Occipital lobe (tissue), 2 donors: ENCODE measurements around the gene GIMAP4. TPM values are rescaled to one million over a fixed set of nuclear protein-coding genes. Genes with fewer than 3 reads are reported as not detected.
"Not testable (repeated sequence)": the region's sequence is repeated elsewhere in the genome, so short reads cannot be mapped to it uniquely, and the experiment has no call there.

Experiments used
- DNase-seq: peaks from one replicate; lab custom pipeline; 2025; lab: John Stamatoyannopoulos, UW
- total RNA-seq: library from RNA; depleted of rRNA; stranded (reverse); fragments of >200 nt; gene quantifications from one replicate; pipeline ENCODE4 v1.2.3, GENCODE V29; 2014

The GIMAP4 gene
- total RNA-seq: 11.4 TPM

DNA sequence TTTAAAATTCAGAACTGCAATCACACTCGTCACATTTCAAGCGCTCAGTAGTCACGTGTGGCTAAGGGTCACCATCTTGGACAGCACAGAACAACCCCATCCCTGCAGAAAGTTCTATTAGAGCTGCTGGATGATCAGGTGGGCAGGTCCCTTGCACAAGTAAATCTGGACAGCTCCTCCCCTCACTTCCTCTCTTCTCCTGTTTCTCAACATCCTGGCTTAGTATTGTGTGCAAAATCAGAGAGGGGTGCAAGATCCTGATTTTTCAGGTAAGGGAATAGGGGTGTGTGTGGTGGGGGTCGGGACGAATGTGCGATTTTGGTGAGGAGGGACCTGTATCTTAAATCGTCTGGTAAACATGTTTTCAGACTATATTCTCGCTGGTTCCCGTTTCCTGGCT is at the start of gene GIMAP4:
GIMAP4 (plus strand) TSS at position 222 of the 400 bp plus-strand sequence. CDS start 2,512 bp downstream, outside the sequence.
- no peak for DNase-seq

DNA sequence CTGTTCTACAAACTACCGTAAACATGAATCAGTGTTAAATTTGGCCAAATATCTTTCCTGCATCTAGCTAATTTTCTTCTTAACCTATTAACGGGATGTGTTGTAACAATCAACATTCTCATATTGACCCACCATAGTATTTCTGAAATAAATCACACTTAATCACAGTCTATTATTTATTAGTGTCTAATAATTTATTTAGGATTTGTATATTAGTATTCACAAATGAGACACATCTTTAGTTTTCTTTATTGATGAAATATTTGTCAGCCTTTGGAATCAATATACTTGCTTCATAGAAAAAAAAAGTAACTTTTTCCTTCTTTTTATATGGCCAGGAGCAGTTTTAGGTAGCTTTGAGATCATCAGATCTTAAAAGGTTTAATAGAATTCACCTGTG is 47.9 kb upstream of the GIMAP4 start:
- no peak for DNase-seq

DNA sequence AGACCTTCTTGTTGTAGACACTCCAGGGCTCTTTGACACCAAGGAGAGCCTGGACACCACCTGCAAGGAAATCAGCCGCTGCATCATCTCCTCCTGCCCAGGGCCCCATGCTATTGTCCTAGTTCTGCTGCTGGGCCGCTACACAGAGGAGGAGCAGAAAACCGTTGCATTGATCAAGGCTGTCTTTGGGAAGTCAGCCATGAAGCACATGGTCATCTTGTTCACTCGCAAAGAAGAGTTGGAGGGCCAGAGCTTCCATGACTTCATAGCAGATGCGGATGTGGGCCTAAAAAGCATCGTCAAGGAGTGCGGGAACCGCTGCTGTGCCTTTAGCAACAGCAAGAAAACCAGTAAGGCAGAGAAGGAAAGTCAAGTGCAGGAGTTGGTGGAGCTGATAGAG is 47.0 kb upstream of the GIMAP4 start:
- no peak for DNase-seq

DNA sequence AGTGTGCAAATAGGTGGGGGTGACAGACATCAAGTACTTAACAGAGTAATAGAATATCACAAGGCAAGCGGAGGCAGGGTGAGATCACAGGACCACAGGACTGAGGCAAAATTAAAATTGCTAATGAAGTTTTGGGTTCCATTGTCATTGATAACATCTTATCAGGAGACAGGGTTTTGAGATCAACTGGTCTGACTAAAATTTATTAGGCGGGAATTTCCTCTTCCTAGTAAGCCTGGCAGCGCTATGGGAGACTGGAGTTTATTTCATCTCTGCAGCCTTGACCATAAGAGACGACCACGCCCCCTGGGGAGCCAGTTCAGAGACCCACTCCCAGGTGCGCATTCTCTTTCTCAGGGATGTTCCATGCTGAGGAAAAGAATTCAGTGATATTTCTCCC is 44.3 kb upstream of the GIMAP4 start:
- not testable (repeated sequence) for DNase-seq

DNA sequence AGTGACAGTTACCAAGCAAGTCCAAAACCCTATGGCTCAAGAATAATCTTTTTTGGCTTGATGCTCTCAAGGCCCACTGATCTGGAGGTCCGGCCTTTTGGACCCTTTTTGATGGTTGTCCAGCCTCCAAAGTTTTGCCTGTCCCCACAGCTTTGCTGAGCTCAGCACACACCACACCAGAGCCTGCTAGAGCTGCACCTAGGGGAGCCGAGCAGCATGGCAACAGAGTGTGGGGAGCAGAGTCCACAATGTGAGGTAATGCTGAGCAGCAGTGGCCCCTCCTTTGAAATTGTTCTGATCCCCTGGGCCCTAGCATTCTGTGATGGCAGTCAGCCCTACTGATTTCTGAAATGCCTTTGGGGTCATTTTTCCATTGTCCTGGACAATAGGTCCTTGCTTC is 43.2 kb upstream of the GIMAP4 start:
- DNase-seq: no peak

DNA sequence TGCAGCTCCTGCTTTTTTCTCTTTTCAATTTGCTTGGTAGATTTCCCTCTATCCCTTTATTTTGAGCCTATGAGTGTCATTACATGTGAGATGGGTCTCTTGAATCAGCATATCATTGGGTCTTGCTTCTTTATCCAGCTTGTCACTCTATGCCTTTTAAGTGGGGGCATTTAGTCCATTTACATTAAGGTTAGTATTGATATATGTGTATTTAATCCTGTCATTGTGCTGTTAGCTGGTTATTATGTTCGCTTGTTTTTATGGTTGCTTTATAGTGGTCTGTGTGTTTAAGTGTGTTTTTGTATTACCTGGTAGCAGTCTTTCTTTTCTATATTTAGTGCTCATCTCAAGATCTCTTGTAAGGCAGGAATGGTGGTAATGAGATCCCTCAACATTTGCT is 35.5 kb upstream of the GIMAP4 start:
- DNase-seq: no peak

DNA sequence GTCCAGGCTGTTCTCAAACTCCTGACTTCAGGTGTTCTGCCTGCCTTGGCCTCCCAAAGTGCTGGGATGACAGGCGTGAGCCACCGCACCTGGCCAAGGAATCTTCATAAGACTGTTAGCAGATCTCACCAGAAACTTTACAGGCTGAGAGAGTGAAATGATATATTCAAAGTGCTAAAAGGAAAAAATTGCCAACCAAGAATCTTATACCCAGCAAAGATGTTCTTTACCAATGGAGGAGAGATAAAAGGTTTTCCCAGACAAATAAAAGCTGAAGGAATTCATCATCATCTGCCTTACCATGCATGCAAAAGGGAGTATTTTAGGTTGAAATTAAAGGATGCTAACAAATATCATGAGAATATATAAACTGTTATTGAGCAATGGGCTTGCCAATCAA is 28.9 kb upstream of the GIMAP4 start:
- DNase-seq: no peak

DNA sequence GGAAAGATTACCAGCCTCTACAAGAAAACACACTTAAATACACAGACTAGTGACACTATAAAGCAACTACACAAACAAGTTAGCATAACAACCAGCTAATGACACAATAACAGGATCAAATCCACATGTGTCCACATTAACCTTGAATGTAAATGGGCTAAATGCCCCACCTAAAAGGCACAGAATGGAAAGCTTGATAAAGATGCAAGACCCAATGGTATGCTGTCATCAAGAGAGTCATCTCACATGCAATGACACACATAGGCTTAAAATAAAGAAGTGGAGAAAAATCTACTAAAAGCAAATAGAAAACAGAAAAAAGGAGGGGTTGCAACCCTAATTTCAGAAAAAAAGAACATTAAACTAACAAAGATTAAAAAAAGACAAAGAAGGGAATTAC is 14.0 kb upstream of the GIMAP4 start:
- no peak for DNase-seq

DNA sequence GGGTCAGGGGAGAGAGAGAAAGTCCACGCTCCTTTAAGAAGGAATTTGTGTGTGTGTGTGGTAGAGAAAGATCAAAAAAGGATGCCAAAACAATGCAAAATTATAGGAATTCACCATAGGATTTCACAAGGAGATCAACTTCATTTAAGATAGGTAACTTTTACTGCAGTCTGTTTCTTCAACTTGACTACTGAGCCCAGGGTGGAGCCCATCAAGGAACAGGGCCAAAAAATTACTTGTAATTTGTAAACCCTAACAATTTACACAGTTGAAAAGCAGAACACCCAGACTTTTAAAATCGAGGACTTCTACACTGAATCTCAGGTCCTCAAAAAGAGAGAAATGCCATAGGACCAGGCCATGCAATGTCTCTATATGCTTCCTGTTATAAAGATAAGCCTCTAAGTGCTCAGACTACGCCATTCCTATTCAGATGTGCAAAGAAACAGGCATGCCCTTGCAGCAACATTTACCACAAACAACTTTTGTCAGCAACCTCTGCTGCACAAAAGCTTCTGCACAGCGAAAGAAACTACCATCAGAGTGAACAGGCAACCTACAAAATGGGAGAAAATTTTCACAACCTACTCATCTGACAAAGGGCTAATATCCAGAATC is 10.6 kb upstream of the GIMAP4 start:
- no peak for DNase-seq

DNA sequence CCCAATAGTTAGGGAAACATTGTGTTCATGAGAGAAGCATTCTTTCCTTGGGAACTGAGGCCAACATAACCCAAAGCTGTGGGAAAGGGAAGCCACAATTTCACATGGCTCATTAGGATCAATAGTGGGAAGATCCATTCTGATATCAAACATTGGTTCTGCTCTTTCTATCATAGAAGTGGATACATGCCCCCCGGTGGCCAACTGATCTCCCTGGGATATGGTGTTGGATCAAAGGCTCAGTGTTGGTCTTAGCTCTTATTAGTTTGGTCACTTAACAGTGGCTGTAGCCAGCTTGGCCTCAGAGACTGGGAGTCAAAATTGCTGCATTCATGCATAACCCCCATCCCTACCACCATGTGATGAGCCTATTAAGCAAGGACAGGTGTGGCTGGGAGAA is 6.7 kb upstream of the GIMAP4 start:
- DNase-seq: no peak

DNA sequence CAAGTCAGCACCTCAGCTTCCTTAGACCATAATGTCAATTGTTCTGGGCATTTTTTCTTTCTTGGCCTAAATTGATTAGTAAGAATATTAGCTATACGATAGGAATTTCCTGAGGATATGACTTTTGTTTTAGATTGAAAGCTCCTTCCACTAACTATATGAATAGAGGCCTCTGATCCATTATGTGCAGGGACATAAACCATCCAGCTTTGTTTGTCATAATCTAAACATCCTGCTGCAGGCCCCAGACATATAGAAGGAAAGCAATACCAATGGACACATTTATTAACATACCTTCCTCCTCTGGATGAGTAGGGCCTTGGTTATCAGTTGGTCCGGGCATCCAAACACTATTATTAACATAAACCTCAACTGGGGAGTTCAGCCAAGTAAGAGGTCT is 4.3 kb upstream of the GIMAP4 start:
- DNase-seq: no peak

DNA sequence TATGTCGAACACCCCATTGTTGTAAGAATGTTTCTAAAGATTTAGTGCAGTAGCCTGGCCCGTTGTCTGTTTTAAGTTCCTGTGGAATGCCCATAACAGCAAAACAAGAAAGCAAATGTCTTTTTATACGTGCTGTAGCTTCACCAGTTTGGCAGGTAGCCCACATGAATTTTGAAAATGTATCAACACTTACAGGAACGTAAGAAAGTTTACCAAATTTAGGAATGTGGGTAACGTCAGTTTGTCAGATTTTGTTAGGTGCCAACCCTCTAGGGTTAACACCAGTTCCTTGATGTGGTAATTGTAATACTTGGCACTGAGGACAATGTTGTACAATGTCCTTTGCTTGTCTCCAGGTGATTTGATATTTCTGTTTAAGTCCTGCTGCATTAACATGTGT is 3.2 kb upstream of the GIMAP4 start:
- DNase-seq: no peak

DNA sequence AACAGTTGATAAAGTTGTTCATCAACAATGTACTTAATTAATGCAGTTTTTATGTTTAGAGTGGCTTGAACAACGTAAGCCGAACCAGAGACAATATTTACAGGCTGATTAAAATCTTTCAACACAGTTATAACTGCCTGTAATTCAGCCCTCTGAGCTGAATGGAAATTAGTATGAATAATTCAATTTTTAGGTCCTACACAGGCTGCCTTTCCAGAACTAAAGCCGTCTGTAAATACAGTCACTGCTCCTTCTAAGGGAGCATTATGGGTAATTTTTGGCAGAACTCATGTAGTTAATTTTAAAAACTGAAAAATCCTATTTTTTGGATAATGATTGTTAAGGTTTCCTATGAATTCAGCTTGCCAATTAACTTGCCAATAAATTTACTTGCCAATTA is 2.6 kb upstream of the GIMAP4 start:
- DNase-seq: no peak

DNA sequence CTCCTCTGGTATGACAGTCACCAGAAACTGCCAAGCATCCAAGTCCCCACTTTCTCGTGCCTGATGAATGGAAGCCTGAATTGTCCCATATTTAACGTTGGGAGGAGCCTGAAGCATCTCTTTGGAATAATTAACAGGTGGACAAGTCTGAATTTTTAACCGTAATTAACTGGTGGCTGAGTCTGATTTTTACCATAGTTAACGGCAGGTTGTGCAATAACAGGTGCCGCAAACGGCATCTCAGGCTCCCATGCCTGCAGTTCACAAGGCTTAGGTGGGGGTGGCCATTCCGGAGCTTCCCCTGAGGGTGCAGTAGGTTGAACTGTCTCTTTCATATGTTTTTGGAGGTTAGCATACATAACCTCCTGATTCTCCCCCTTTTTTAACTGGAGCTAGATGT is 2.0 kb upstream of the GIMAP4 start:
- DNase-seq: no peak

DNA sequence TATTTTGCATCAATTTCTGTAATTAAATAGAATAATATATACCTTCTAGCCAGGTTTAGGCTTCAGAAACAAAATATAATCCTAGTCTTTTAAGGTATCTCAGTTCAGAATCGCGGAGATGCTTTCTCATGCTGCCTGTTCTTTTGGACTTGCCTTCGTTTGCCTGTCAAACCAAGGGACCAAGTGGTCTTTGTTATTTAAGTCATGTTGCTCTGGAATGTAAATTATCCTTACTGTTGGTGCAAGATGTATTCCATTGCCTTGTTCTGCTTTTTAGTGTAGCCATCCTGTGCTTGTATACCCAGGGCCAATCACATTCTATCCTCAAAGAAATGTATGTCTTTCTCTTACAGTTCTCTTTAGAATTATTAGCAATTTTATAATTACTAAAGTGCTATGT is 1.1 kb upstream of the GIMAP4 start:
- no peak for DNase-seq

DNA sequence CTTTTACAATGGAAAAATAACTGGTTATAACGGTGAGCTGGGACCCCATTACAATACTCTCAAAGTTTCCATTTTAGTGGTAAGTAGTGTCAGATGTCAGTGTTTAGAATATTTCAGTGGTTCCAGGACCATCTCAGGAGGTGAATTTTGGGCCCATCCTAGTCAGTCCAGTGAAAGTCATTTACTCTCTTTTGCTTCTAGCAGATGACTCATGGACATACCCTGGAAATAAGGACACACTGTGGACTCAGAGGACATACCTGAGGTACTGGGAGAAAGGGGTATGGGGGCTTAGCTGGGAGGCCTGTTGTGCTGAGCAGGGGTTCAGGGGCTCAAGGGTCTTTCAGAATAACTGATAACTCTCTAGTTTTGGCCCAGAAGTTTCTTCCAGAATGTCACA is 618 bp upstream of the GIMAP4 start:
- no peak for DNase-seq

DNA sequence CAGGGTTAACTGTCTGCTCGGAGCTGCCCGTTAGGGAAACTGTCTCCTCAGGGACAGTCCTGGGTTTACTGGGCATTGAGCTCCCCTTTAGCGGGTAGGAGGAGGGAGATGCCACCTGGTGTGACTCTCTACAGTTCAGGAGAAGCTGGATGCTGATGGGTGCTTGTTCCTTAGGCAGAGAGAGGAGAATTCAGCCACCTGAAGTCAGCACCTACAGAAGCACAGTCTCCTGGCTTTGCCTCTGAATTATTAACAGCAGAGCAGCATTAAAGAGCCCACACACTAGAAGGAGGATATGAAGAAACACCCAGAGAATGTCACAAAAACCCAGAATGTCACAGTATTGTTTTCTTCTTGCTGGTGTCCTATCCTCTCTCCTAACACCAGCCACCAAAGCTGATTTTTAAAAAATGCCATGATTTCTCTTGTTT is 696 bp downstream of the GIMAP4 start:
- no peak for DNase-seq

DNA sequence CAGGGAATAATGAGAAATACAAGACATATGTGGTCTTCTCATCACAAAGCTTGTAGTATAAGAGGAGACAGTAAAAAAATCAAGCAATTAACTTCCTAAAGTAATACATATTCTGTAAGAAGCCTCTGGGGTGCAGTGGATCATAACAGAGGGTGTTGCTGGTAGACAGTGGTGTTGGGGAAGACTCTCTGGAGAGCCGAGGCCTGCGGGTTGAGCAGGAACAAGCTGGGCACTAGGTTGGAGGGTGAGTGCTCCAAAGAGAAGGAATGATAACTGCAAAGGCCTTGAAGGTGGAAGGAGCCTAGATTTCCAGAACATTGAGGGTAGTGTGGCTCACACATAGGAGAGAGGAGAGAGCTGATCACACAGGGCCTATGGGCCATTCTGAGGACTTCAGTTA is 1.5 kb downstream of the GIMAP4 start:
- no peak for DNase-seq

DNA sequence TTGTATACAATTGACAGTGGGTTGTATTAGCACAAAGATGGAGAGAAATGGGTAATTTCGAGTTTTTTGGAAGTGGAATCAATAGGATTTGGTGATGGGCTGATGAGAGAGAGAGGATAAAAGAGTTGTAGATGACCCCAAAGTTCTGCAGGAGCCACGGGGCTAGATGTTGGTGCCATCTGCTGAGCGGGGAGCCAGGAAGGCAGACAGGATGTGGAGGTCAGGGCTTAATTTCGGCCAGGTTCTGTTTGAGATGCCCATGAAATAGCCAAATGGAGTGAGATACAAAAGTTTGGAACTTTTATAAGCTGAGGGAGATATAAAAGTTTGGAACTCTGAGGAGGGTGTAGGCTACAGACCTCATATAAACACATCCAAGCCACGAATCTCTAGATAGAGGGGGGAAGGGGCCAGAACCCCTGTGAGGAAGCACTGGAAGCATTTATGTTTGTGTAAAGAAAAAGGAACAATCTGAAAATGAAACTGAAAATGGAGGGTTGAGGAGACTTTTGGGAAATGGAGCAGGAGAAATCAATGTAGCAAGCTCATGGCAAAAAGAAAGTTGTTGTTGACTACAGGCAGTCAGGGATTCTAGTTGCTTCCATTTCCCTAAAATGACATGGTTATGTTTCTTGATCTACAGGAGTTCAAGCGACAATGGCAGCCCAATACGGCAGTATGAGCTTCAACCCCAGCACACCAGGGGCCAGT is 2.2 kb downstream of the GIMAP4 start:
- no peak for DNase-seq

DNA sequence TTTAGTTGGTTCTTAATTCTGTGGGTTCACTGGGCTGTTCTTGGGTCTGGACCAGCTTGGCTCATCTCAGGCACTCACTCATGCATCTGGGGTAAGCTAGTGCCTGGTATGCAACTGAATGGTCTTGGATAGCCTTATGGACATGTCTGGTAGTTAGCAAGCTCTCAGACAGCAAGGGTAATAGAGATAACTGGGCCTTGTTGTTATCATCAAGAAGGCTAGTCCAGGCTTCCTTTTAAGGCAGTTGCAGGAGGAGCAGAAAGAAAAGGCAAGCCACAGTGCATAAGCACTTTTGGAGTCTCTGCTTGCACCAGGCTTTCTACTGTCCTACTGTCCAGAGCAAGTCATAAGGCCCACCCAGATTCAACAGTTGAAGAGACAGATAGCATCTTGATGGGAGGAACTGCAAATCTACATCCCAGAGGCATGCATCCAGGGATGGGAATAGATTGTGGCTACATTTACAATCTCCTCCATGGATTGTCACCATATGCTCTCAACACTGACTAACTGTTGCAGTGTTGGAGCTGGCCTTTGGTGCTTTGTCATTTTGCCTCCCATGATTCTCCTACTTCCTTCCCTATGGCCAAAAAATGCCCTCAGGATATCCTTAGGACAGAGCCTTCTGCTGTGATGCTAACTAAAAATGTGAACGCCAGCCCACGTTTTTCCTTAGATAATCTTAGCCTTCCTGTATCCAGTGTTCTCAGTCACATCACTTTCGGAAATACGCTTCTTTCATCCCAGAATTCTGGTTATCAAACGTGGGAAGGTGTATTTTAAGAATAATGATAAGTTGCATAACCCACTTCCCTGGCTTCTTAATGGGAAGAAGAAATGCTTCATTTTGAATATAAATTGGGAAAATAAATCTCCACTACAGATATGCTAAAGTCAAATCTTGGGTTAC is 3.6 kb downstream of the GIMAP4 start:
- no peak for DNase-seq

DNA sequence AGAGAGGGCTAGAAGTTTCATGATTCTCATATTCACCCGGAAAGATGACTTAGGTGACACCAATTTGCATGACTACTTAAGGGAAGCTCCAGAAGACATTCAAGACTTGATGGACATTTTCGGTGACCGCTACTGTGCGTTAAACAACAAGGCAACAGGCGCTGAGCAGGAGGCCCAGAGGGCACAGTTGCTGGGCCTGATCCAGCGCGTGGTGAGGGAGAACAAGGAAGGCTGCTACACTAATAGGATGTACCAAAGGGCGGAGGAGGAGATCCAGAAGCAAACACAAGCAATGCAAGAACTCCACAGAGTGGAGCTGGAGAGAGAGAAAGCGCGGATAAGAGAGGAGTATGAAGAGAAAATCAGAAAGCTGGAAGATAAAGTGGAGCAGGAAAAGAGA is 5.3 kb downstream of the GIMAP4 start:
- no peak for DNase-seq

DNA sequence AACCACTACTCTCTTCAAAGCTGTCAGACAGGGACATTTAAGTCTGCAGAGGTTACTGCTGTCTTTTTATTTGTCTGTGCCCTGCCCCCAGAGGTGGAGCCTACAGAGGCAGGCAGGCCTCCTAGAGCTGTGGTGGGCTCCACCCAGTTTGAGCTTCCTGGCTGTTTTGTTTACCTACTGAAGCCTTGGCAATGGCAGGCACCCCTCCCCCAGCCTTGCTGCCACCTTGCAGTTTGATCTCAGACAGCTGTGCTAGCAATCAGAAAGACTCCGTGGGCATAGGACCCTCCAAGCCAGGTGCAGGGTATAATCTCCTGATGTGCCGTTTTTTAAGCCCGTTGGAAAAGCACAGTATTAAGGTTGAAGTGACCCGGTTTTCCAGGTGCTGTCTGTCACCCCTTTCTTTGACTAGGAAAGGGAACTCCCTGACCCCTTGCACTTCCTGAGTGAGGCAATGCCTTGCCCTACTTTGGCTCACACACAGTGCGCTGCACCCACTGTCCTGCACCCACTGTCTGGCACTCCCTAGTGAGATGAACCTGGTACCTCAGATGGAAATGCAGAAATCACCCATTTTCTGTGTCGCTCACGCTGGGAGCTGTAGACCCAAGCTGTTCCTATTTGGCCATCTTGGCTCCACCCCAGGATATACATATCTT is 12.9 kb downstream of the GIMAP4 start:
- not testable (repeated sequence) for DNase-seq
